ENCODE results near the gene ST8SIA1.

GRCh38 chr12:22164139-22164538, 170.4 kb downstream of the ST8SIA1 start:
- TF ChIP-seq CTCF (conservative IDR thresholded peaks at IDR 0.05; ENCODE audit: low read depth, low read length) (no peak), USF2 (IDR thresholded peaks at IDR 0.05; ENCODE audit: low read depth, low read length) (no peak), POLR2A (IDR thresholded peaks at IDR 0.05; ENCODE audit: low read depth, low read length) (no peak), ELK1 (IDR thresholded peaks at IDR 0.05; ENCODE audit: borderline replicate concordance, low read depth, low read length) (no peak), MXI1 (IDR thresholded peaks at IDR 0.05; ENCODE audit: borderline replicate concordance, low read depth, low read length) (no peak), BHLHE40 (IDR thresholded peaks at IDR 0.05; ENCODE audit: low read depth, low read length) (no peak), RAD21 (IDR thresholded peaks at IDR 0.05; ENCODE audit: low read length) (no peak), MAFK (IDR thresholded peaks at IDR 0.05; ENCODE audit: low read depth, low read length) (no peak), RFX5 (IDR thresholded peaks at IDR 0.05; ENCODE audit: low read depth, low read length) (no peak)
